Fibroblast of villous mesenchyme (primary cell): ENCODE measurements around the gene SHH. TPM values are rescaled to one million over a fixed set of nuclear protein-coding genes. Genes with fewer than 3 reads are reported as not detected.

Experiments used
- DNase-seq: peaks from one replicate; pipeline ENCODE4 v3.0.0-alpha.2; 2010; ENCODE audit warnings: low read depth
- H3K4me3 ChIP-seq: 2 replicates; pipeline ENCODE4 v1.5.1; 2011; ENCODE audit warnings: low read depth, mild to moderate bottlenecking, low read length
- CTCF ChIP-seq: IDR thresholded peaks from 2 replicates; pipeline ENCODE4 v1.5.1; 2012; ENCODE audit warnings: low read depth, mild to moderate bottlenecking, low read length; ENCODE audit not compliant: insufficient read depth
- total RNA-seq: library from RNA; depleted of rRNA; stranded (reverse); fragments of >200 nt; gene quantifications from 2 replicates; pipeline ENCODE4 v1.2.3, GENCODE V29; 2012

The SHH gene
- total RNA-seq, 1 donor = not detected

GRCh38 chr7:155773531-155773930 lies 38.7 kb downstream of the SHH start:
- peak; percentile 58 for DNase-seq
- H3K4me3 ChIP-seq = no peak overlapping the region
- no peak for TF ChIP-seq CTCF

- no peak overlapping the region for H3K4me3 ChIP-seq
- TF ChIP-seq CTCF = no peak
- DNase-seq = peak; percentile 44
Measured at GRCh38 chr7:155770241-155770640, 42.0 kb downstream of the SHH start.

- DNase-seq = peak; percentile 98
- H3K4me3 ChIP-seq = no peak overlapping the region
- no peak for TF ChIP-seq CTCF
Measured at GRCh38 chr7:155769701-155770100, 42.6 kb downstream of the SHH start.

GRCh38 chr7:155766966-155767916 lies 45.0 kb downstream of the SHH start:
- no peak overlapping the region for H3K4me3 ChIP-seq
- TF ChIP-seq CTCF = peak; percentile 3

GRCh38 chr7:155766386-155766785 lies 45.9 kb downstream of the SHH start:
- no peak overlapping the region for H3K4me3 ChIP-seq
- DNase-seq = no peak
- TF ChIP-seq CTCF = no peak

More at GRCh38 chr7:155766966-155767916, 45.0 kb downstream of the SHH start:
- DNase-seq = no peak

GRCh38 chr7:155765458-155765857 lies 46.8 kb downstream of the SHH start:
- TF ChIP-seq CTCF = no peak
- no peak for DNase-seq
- no peak overlapping the region for H3K4me3 ChIP-seq

GRCh38 chr7:155764438-155764793 lies 47.8 kb downstream of the SHH start:
- no peak for DNase-seq
- no peak overlapping the region for H3K4me3 ChIP-seq
- TF ChIP-seq CTCF = no peak
